NOMO-1 treated with dmso at 0.1 percent for 144 hours (cell line): ENCODE results near the gene PPFIA1.

Experiments
- DNase-seq: peaks from one replicate; lab custom pipeline; 2025; ENCODE audit not compliant: unreplicated experiment; lab: John Stamatoyannopoulos, UW

The PPFIA1 gene

DNA sequence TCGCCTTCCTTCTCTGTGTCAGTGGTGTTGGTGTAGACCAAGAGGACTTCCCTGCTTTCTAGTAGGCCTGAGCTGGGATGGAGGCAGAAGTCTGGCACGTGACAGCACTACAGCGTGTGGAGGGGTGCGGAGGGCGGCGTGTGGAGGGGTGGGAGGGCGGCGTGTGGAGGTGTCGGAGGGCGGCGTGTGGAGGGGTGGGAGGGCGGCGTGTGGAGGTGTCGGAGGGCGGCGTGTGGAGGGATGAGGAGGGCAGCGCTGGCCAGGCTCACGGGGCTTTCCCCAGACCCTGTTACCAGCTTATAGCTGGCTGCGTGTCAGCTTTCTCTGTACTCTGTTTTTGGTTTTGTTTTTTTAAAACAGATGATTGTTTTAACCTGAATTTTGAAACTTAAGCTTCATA is 82.1 kb downstream of the PPFIA1 start:
- DNase-seq: no peak

DNA sequence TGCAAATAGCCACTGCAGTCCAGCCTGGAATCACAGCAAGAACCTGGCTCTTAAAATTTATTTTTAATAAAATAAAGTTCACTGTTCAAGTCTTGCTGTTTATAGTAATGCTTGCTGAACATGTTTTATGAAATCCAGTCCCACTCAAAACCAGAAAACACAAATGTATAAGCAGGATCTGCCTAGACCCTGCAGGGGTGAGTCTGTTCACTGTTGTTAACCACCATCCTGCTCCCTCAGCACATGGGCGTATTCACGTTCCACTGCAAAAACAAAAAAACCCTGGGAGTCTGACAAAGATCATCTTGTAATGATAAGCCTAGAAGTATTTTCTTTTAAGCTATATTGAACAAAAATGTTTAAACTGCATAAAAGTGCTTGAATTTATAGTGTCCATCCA is 82.8 kb downstream of the PPFIA1 start:
- DNase-seq: no peak

DNA sequence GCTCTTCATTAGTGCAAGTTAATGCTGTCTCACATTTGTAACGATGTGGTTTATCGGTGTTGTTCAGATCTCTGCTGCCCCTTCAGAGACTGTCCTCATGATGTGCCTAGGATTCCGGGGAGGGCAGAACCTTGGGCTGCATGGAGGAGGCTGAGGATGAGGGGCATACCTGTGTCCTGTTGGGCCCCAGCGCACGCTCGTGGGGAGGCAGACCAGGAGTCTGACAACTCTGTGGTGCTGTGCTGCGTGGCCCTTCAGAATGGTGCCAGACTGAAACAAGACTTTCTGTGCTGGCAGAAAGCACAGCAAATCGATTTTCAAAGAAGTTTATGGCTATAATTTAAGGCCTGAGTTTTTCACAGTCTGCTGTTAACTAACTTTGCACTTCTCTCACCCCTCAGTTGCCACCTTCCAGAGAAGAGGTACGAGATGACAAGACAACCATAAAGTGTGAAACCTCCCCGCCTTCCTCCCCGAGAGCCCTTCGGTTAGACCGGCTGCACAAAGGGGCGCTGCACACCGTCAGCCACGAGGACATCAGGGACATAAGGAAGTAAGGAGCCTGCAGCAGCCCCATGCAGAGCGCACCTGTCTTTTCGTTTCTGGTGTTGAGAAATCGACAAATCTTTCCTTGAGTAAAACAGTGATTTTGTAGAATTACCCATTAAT is 83.5 kb downstream of the PPFIA1 start:
- no peak for DNase-seq

DNA sequence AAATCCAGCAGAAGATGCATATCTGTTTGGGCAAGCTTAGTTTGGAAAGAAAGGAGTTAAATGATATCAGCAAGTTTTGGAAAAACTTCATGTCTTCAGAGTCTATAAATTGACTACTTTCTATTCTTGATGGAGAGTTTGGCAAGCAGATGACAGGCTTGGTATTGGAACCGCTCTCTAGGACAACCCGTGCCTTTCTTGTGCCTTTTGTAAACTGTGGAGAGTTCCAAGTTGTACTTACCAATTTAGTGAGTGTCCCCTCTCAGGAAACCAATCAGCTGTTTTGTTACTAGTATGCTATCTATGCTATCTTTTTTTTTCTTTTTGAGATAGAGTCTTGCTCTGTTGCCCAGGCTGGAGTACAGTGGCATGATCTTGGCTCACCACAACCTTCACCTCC is 84.1 kb downstream of the PPFIA1 start:
- no peak for DNase-seq

DNA sequence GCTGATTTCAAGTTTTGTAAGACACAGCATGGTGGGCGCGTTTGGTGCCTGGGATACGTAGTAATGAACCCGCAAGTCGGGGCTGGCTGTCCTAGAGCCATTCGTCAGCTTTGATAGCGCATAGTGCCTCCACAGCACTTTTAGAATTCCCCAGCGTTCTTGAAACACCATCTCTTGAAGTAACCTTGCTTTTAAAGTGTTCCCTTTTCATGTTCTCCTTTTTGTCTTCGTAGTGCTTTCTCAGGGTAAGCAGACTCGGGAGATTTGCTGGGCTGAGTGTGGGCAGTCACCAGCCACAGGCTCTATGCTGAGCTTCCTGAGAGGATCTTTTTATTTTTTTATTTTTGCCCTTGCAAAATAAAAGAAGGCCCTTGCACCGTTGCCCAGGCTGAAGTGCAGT is 88.3 kb downstream of the PPFIA1 start:
- no peak for DNase-seq

DNA sequence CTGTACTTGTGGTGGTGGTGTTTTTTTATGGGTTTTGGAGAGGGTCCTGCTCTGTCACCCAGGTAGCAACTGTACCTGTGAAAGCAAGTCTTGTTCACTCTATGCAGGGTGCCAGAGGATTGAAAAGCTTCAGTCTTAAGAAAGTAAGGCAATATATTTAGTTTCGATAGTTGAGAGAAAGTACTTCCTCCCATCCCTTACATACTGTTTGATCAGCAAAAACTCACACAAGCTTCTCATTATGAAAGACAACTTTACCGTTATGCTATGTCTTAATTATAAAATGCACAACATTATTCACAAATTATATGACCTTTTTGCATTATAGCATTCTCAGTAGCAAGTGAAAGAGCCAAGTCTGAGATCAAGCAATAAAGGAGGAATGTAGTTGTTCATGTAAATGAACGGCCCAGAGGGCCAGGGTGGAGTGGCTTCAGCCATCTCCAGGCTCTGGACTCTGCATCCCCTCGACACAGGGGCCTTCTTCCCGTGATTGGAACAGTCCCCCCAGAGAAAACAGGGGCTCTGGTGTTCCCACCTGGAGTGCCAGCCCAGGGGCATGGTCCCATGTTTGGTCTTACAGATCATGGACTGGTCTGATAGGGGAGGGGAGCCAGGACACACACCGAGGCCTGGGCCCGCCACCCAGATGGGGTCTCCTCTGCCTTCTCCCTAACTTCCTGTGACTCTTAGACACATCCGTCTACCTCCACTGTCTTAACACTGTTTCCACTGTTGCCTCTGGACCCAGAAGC is 89.1 kb downstream of the PPFIA1 start:
- no peak for DNase-seq

DNA sequence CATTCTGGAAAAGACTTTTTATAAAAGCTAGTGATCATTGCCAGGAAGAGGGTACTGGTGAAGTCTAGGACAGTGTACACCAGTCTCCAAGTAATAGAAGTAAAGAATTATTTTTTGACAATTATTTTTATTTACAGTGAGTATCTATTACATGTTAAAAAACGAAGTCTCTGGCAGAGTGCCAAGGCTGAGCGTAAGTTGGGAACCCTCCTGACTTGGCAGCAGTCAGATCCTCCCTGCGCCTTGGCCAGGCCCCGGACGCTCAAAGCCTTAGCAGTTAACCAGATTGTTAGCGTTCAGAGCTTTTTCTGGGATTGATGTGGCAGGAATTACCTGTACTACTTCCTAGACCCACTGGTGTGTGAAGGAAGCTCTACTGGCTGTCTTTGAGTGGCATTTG is 89.7 kb downstream of the PPFIA1 start:
- DNase-seq: no peak

DNA sequence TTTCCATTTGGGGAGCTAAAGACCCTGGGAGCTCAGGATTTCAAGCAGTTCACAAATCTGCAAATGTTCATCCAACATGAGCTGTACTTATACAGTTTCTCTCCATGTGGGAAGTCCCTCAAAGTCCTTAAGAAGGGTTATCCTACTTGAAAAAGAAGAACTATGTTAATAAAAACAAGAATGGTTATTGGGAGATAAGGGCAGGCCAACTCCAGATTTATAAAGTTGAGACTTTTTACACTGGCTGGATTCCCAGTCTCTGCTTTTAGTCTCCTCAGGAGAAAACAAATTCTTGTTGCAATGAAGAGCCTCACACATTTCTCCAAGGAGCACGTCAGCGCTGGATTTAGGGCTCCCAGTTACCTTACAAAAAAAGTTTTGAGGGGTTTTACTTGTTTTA is 93.7 kb downstream of the PPFIA1 start:
- DNase-seq: no peak

DNA sequence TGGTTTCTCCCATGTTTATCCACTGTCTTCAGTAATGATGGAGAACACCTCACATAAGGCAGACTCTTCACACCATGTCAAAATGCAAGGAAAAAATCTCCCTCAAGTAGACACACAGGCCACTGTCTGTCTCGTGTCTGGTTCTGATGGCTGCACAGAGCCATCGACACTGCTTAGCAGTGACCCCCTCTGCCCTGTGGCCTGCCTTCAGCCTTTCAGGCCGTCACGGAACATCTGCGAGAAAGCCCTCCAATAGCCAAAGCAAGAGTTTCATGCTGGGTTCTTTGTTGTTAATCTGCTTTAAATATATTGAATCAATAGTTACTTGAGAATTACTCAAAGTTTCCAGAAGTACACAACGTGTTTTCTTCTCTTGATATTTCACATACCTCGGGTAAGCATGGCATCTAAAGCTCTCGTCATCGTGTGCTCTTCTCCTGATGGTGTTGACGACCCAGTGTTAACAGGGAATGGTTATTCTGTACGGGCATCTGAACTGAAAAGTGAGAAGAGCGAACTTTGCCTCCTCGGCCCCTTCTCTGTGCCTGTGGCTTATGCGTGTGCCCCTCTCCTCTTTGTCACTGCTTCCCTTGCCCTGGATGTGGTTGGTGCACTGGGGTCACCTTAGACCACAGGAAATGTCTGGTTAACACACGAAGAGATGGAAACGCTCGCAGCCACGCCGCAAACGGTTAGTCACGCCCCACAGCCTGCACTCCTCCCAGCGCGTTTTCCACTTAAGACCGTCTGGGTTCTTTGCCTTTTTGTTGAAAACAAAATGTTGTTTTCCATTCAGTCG is 94.5 kb downstream of the PPFIA1 start:
- DNase-seq: peak; percentile 7

DNA sequence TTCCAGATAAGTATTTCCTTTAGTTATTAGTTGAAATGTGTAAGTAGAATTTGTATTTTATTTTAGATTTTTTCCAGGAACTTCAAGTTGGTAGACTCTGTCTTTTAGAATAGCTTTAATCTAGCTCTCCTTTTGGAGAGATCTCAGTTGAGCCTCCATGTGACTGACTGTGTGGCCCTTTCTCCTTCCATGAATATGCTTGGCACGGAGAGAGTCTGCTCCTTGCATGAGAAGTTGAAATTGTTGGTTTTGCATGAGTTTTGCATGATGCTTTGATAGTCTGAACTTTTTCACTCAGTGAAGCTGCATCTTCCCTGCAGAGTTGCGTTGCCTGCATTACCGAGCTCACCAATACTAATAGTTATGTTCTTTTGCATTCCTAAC is 95.0 kb downstream of the PPFIA1 start:
- no peak for DNase-seq

DNA sequence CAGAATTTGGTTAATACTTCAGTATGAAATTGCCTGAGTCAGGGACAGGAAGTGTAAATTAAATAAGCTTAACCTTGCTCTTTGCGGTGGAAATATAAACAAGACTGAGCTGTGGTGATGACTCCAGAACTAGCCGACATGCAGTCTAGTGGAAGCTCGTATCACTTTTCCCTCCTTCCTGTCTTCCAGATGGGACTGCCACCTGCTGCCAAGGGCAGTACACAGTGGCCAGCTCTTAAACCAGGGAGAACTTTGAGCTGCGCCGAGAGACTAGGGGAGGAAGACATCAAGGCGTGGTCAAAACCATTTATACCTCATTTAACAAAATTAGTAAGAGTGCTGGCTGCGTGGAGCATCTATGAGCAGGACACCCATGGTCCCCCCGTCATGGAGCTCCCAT is 96.6 kb downstream of the PPFIA1 start:
- no peak for DNase-seq

DNA sequence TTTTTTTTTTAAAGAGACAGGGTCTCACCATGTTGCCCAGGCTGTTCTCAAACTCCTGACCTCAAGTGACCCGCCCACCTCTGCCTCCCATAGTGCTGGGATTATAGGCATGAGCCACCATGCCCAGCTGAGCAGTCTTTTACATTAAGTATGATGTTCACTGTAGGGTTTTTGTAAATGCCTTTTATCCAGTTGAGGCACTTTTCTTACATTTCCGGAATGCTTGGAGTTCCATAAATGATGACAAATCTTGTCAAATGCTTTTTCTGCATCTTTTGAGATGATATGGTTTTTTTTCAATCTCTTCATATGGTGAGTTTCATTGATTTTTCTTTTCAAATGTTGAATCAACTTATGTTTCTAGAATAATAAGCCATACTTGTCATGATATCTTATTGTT is 98.5 kb downstream of the PPFIA1 start:
- no peak for DNase-seq

DNA sequence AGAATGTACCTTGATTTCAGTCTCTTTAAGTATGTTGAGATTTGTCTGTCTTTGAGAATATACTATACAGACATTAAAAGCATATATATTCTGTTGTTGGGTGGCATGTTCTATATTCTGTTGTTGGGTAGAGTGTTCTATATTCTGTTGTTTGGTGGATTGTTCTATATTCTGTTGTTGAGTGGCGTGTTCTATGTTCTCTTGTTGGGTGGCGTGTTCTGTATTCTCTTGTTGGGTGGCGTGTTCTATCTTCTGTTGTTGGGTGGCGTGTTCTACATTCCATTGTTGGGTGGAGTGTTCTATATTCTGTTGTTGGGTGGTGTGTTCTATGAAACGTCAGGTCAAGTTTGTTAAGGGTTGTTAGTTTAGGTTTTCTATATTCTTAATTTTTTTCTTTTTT is 100.8 kb downstream of the PPFIA1 start:
- DNase-seq: no peak

DNA sequence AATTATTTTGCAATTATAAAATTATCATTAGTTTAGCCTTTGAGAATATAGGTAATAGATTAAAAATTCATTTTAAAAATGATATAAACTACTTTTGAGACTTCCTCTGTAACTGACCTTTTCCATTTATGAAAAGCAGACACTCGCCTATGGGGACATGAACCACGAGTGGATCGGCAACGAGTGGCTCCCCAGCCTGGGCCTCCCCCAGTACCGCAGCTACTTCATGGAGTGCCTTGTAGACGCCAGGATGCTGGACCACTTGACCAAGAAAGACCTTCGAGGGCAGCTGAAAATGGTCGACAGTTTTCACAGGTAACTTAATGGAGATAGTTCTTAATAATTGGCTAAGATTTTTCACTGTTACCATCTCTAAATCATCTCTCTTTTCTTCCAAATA is 101.6 kb downstream of the PPFIA1 start:
- DNase-seq: no peak

DNA sequence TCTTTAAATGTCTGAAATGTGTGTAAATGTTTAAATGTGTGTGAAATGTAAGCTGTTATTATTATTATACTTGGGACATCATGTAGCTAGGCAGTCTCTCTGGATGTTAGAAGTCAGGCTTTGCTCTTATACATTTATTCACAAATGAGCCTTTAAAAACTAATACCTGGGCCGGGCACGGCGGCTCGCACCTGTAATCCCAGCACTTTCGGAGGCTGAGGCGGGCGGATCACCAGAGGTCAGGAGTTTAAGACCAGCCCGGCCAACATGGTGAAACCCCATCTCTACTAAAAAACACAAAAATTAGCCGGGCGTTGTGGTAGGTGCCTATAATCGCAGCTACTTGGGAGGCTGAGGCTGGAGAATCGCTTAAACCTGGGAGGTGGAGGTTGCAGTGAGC is 106.1 kb downstream of the PPFIA1 start:
- DNase-seq: no peak

DNA sequence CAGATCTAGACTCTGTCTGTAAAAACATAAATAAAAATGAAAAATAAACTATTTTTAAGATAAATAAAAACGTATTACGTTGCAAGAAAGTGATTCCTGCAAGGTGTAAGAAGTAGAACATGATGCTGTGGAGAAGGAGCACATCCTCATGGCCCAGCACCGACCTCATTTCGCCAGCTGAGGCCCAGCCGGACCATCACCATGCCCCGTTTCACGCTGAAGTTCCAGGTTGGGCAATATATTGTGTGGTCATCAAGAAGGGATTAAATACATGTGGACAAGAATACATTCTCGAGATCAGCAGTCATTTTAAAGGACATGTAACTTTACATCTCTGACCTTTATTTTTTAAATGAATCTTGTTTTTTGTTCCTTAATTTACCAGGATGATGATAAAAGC is 107.2 kb downstream of the PPFIA1 start:
- no peak for DNase-seq

DNA sequence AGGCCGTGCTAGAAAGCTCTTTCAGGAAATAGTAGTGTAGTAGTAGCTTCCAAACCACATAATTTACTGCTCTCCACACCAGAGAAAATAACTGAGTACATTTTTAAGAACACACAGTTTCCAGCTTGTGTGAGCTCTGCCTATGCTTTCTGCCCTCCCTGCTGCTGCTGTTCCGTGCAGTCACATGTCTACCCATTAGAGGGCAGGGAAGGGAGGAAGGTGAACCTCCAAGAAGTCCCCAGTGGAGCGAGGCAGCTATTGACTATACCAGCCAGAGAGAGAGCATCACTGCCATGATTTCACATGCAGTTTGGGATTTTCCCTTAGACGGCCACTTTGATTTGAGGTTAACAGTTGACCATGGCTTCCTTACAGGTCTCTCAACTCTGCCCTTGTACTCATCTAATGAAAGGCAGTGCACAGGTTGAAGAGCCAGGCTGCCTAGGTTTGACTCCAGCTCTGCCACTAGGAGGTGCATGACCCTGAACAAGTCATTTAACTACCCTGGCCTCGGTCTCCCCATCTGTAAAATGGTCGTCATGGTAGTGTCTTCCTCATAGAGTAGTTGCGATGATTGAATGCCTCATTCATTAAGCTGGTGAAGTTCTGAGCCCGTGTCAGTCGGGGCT is 108.1 kb downstream of the PPFIA1 start:
- DNase-seq: no peak

DNA sequence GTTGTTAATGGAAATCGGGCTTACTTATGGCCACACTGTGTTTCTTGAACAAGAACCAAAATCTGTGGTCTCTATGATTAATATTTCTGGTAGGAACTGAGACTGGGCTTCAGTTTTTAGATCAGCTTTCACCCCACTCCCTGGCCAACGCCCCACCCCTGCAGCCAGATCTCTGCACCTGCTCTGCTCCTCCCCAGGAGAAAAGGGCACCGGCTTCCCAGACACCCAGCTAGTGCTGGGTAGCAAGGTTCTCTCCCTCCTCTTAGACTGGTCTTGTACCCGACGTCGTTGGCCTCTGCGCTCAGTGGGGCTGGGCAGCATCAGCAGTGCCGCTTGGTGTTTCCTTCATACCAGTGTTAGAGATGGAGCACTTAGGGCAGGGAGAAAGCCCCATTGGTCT is 110.9 kb downstream of the PPFIA1 start:
- DNase-seq: no peak

DNA sequence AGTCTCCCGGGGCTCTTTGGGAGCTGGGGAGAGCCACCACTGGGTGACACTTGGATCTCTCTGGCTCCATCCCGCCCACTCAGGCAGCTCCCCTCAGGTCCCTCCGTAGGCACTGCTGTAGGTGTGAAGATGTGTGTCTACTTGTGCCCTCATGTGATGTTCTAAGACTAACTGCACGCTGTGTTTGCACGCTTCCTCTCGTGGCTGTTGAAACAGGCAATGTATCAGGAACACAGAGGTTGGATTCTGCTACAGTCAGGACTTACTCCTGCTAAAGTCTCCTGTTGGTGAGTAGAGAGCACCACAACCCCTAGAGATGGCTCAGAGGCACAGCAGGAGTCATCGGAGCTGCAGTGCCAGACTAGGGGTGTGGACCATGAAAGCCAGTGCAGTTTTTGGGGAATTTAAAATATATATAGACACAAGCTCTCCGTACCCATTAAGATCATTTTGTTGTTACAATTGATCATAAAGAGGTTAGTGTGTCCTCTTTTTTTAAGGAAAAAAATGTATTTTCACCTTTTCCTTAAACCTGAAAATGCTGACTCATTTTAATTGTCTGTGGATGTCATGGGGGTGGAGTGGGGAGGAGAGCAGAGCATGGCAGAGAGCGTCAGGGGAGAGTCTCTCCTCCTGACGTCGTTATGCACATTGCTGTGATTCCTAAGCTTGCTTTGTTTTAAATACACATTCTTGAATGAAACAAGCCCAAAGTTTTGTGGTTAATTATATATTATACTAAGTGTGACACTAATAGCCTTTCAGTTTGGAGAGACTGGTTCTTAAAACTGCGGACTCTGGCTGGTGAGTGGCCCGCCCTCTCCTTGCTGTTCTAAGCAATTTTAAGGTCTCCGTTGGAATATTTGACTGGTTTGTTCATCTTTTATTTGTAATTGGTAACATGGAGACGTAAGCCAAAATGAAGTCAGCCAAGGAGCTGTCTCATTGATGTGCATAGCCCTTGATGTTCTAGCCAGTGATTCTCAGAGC is 111.7 kb downstream of the PPFIA1 start:
- no peak for DNase-seq
